ENCODE data around the gene ATF7.
"Not testable (repeated sequence)": the region's sequence is repeated elsewhere in the genome, so short reads cannot be mapped to it uniquely, and the experiment has no call there.

ATF7 gene

GRCh38 chr12:53645165-53645564, 19.0 kb upstream of the ATF7 start:
- DNase-seq, result no peak
- no peaks in the 10 kb centered on the region for H3K27me3 Mint-ChIP-seq
- no peak overlapping the region for H3K27ac Mint-ChIP-seq

DNA sequence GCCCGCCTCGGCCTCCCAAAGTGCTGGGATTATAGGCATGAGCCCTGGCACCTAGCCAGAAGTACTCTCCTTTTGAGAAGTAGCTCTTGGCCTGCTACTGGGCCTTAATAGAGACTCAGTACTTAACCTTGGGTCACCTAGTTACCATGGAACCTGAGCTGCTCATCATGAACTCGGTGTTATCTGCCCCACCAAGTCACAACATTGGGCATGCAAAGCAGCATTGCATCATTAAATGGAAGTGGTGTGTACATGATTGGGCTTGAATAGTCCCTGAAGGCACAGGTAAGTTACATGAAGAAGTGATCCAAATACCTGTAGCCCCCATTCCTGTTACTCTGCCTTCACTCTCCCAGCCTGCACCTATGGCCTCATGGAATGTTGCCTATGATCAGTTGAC, 18.0 kb upstream of the ATF7 start:
- DNase-seq, result no peak
- H3K4me3 Mint-ChIP-seq, result no peak overlapping the region
- ATAC-seq (replicated peaks), result no peak
- no peak overlapping the region for H3K27ac Mint-ChIP-seq
- no peaks in the 10 kb centered on the region for H3K9me3 Mint-ChIP-seq
- no peaks in the 10 kb centered on the region for H3K4me1 Mint-ChIP-seq
- no peaks in the 10 kb centered on the region for H3K27me3 Mint-ChIP-seq
- no peaks in the 10 kb centered on the region for H3K36me3 Mint-ChIP-seq

More at GRCh38 chr12:53645165-53645564, 19.0 kb upstream of the ATF7 start:
- Mint-ChIP-seq H3K36me3 (peaks cover 0 to 1% of the 10 kb centered on the region in 2 donors), H3K4me1 (no peaks in the 10 kb centered on the region), H3K9me3 (no peaks in the 10 kb centered on the region), H3K4me3 (no peak overlapping the region)
- no peak for ATAC-seq (replicated peaks)

- ATAC-seq (replicated peaks), result no peak
- Mint-ChIP-seq H3K9me3 (no peaks in the 10 kb centered on the region), H3K4me1 (no peaks in the 10 kb centered on the region), H3K4me3 (no peak overlapping the region), H3K27me3 (no peaks in the 10 kb centered on the region), H3K36me3 (no peaks in the 10 kb centered on the region), H3K27ac (no peak overlapping the region)
- DNase-seq, result no peak
Measured at GRCh38 chr12:53643232-53643979, 17.2 kb upstream of the ATF7 start.

DNA sequence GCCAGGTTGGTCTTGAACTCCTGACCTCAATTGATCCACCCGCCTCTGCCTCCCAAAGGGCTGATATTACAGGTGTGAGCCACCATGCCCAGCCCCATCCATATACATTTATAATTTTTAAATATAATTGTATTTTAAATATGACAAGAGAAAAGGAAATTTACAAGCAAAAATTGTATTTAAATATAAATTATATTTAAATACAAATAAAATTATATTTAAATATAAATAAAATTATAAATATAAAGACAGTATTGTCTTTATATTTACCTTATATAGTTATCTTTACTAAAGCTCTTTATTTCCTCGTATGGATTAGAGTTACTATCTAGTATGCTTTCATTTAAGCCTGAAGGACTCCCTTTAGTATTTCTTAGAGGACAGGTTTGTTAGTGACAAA, 11.9 kb upstream of the ATF7 start:
- Mint-ChIP-seq H3K9me3 (no peaks in the 10 kb centered on the region), H3K27me3 (no peaks in the 10 kb centered on the region), H3K27ac (no peak overlapping the region), H3K4me3 (no peak overlapping the region), H3K36me3 (peaks cover 0 to 2% of the 10 kb centered on the region in 2 donors), H3K4me1 (no peaks in the 10 kb centered on the region)
- DNase-seq, result no peak
- ATAC-seq (replicated peaks), result no peak

- no peaks in the 10 kb centered on the region for H3K27me3 Mint-ChIP-seq
- ATAC-seq (replicated peaks) (no peak), DNase-seq (no peak)
- H3K9me3 Mint-ChIP-seq, result peaks cover 0 to 2% of the 10 kb centered on the region in 2 donors
- peaks cover 0 to 1% of the 10 kb centered on the region in 2 donors for H3K4me1 Mint-ChIP-seq
- no peak overlapping the region for H3K4me3 Mint-ChIP-seq
- no peak overlapping the region for H3K27ac Mint-ChIP-seq
- peaks cover 0 to 2% of the 10 kb centered on the region in 2 donors for H3K36me3 Mint-ChIP-seq
Measured at GRCh38 chr12:53636641-53637040, 10.5 kb upstream of the ATF7 start.

GRCh38 chr12:53635708-53636107, 9.5 kb upstream of the ATF7 start:
- not testable (repeated sequence) for H3K9me3 Mint-ChIP-seq; H3K27me3 Mint-ChIP-seq; ATAC-seq (replicated peaks); H3K36me3 Mint-ChIP-seq; H3K4me1 Mint-ChIP-seq; DNase-seq; H3K4me3 Mint-ChIP-seq
- H3K27ac Mint-ChIP-seq, result peak overlapping the region; percentile 37

DNA sequence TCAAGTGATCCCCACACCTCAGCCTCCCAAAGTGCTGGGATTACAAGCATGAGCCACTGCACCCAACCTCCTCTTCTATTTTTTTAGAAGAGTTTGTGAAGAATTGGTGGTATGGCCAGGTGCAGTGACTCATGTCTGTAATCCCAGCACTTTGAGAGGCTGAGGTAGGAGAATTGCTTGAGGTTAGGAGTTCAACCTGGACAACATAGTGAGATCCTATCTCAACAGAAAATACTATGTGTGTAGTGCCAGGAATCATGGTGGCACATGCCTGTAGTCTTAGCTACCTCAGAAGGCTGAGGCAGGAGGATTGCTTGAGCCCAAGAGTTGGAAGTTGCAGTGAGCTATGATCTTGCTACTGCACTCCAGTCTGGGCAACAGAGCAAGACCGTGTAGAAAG, 5.5 kb upstream of the ATF7 start:
- no peak overlapping the region for H3K27ac Mint-ChIP-seq
- no peaks in the 10 kb centered on the region for H3K27me3 Mint-ChIP-seq
- peaks cover 0 to 2% of the 10 kb centered on the region in 2 donors for H3K9me3 Mint-ChIP-seq
- H3K4me1 Mint-ChIP-seq, result peaks cover 5 to 6% of the 10 kb centered on the region in 2 donors
- peaks cover 0 to 2% of the 10 kb centered on the region in 2 donors for H3K36me3 Mint-ChIP-seq
- ATAC-seq (replicated peaks) (no peak), DNase-seq (no peak)
- H3K4me3 Mint-ChIP-seq, result no peak overlapping the region

DNA sequence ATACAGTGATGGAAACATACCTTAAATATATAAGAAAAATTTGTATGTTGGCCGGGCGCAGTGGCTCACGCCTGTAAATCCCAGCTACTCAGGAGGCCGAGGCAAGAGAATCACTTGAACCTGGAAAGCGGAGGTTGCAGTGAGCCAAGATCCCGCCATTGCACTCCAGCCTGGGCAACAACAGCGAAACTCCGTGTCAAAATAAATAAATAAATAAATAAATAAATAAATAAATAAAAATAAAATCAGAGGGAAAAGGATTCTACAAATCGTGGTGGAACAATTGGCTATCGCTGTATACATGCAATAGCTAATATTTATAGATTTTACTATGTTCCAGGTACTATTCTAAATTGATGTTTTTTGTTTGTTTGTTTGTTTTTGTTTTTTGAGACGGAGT, 1.7 kb upstream of the ATF7 start:
- Mint-ChIP-seq H3K27ac (no peak overlapping the region), H3K36me3 (peaks cover 2 to 7% of the 10 kb centered on the region in 2 donors), H3K9me3 (peaks cover 0 to 2% of the 10 kb centered on the region in 2 donors), H3K4me1 (peaks cover 18 to 36% of the 10 kb centered on the region in 2 donors), H3K27me3 (no peaks in the 10 kb centered on the region), H3K4me3 (no peak overlapping the region)
- DNase-seq (no peak), ATAC-seq (replicated peaks) (no peak)

GRCh38 chr12:53626702-53627169, 554 bp upstream of the ATF7 start:
- Mint-ChIP-seq H3K9me3 (no peaks in the 10 kb centered on the region), H3K27me3 (no peaks in the 10 kb centered on the region), H3K27ac (peak overlapping the region; percentile 98), H3K4me3 (peak overlapping the region; percentile 99), H3K36me3 (peaks cover 3 to 7% of the 10 kb centered on the region in 2 donors), H3K4me1 (peaks cover 17 to 36% of the 10 kb centered on the region in 2 donors)
- DNase-seq, result no peak
- peak; percentile 0 to 7 for ATAC-seq (replicated peaks)

GRCh38 chr12:53625373-53625945, 723 bp downstream of the ATF7 start:
- peaks cover 5 to 7% of the 10 kb centered on the region in 2 donors for H3K36me3 Mint-ChIP-seq
- DNase-seq (no peak), ATAC-seq (replicated peaks) (no peak)
- H3K27me3 Mint-ChIP-seq, result no peaks in the 10 kb centered on the region
- H3K9me3 Mint-ChIP-seq, result no peaks in the 10 kb centered on the region
- peak overlapping the region; percentile 99 for H3K4me3 Mint-ChIP-seq
- peak overlapping the region; percentile 98 for H3K27ac Mint-ChIP-seq
- peaks cover 17 to 36% of the 10 kb centered on the region in 2 donors for H3K4me1 Mint-ChIP-seq

- peaks cover 17 to 36% of the 10 kb centered on the region in 2 donors for H3K4me1 Mint-ChIP-seq
- no peaks in the 10 kb centered on the region for H3K27me3 Mint-ChIP-seq
- DNase-seq (no peak), ATAC-seq (replicated peaks) (no peak)
- H3K9me3 Mint-ChIP-seq, result no peaks in the 10 kb centered on the region
- H3K36me3 Mint-ChIP-seq, result peaks cover 5 to 7% of the 10 kb centered on the region in 2 donors
- H3K27ac Mint-ChIP-seq, result peak overlapping the region; percentile 98
- H3K4me3 Mint-ChIP-seq, result peak overlapping the region; percentile 99
Measured at GRCh38 chr12:53624956-53625355, 1.2 kb downstream of the ATF7 start.

- H3K27ac Mint-ChIP-seq, result no peak overlapping the region
Measured at GRCh38 chr12:53624458-53624857, 1.7 kb downstream of the ATF7 start.

GRCh38 chr12:53623548-53624385, 2.4 kb downstream of the ATF7 start:
- ATAC-seq (replicated peaks), result no peak
- Mint-ChIP-seq H3K4me1 (peaks cover 23 to 45% of the 10 kb centered on the region in 2 donors), H3K27me3 (no peaks in the 10 kb centered on the region)

More at GRCh38 chr12:53624458-53624857, 1.7 kb downstream of the ATF7 start:
- no peak for ATAC-seq (replicated peaks)
- no peak for DNase-seq
- Mint-ChIP-seq H3K27me3 (no peaks in the 10 kb centered on the region), H3K36me3 (peaks cover 7 to 8% of the 10 kb centered on the region in 2 donors), H3K4me1 (peaks cover 21 to 38% of the 10 kb centered on the region in 2 donors), H3K9me3 (no peaks in the 10 kb centered on the region), H3K4me3 (peak overlapping the region; percentile 99)

DNA sequence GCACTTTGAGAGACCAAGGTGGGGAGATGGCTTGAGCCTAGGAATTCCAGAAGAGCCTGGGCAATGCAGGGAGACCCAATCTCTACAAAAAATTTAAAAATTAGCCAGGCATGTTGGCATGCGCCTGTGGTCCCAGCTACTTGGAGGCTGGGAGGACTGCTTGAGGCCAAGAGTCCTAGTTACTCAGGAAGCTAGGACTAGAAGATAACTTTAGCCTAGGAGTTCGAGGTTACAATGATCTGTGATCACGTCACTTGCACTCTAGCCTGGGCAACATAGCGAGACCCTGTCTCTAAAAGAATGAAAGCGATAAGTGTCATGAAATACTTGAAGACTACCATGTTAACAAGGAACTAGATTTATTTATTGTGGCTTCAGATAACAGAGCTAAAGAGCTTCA, 3.5 kb downstream of the ATF7 start:
- no peak overlapping the region for H3K4me3 Mint-ChIP-seq
- ATAC-seq (replicated peaks) (no peak), DNase-seq (no peak)
- peaks cover 30 to 55% of the 10 kb centered on the region in 2 donors for H3K4me1 Mint-ChIP-seq
- no peak overlapping the region for H3K27ac Mint-ChIP-seq
- no peaks in the 10 kb centered on the region for H3K9me3 Mint-ChIP-seq
- H3K27me3 Mint-ChIP-seq, result no peaks in the 10 kb centered on the region
- H3K36me3 Mint-ChIP-seq, result peaks cover 10 to 12% of the 10 kb centered on the region in 2 donors

More at GRCh38 chr12:53623548-53624385, 2.4 kb downstream of the ATF7 start:
- H3K27ac Mint-ChIP-seq, result peak overlapping the region; percentile 80
- peak overlapping the region; percentile 33 to 47 for H3K4me3 Mint-ChIP-seq
- peaks cover 7 to 8% of the 10 kb centered on the region in 2 donors for H3K36me3 Mint-ChIP-seq
- no peak for DNase-seq
- no peaks in the 10 kb centered on the region for H3K9me3 Mint-ChIP-seq

Measured in stimulated activated naive B cell treated with anti-CD40 and anti-IgM and Interleukin-4, amounts not matched to agents 10 μg/mL and 1 μg/mL and 100 μg/mL, for 72 hours (primary cell).